ENCODE measurements around the gene FEZ2.
A peak's percentile ranks its signal among the peaks of the same experiment; 100 is the strongest.

Gene FEZ2

DNA sequence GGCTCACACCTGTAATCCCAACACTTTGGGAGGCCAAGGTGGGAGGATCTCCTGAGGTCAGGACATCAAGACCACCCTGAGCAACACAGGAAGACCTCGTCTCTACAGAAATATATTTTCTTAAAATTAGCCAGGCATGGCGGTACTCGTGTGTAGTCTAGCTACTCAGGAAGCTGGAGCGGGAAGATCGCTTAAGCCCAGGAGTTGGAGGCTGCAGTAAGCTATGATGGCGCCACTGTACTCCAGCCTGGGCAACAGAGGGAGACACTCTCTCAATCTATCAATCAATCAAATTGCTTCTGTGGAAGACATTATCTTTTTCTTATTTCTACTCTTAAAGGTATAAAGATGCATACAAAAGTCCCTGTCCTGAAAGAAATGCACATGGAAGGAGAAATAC lies 11.3 kb downstream of the FEZ2 start:
- DNase-seq = no peak

DNA sequence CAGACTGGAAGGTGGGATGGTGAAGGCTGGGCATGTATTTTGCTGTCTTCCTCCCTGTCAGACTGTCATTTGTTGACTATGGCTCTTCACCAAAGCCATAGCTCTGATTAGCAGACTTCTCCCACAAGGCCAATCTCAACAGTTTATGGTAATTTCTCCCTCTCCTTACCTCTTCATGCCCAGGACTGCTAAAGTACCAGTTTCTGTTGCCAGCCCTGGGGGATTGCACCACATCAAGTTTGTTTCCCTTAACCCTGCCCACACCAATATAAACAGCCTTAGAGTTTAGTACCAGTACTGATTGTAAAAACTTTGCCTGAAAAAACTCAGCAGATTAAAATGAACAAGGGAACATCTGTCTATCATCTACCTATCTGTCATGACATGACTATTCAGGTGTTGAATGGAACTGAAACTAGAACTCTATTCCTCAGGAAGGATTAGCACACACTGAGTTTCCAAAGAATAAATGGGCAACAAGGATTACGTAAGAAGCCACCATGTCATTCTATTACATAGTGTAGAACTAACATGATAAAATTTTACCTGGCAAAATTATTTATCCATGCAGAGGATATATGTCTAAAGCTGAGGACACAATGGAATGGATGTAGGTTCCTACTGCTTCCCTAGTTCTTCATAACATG lies 13.7 kb downstream of the FEZ2 start:
- DNase-seq = peak in 1 of 2 donors; percentile 10

DNA sequence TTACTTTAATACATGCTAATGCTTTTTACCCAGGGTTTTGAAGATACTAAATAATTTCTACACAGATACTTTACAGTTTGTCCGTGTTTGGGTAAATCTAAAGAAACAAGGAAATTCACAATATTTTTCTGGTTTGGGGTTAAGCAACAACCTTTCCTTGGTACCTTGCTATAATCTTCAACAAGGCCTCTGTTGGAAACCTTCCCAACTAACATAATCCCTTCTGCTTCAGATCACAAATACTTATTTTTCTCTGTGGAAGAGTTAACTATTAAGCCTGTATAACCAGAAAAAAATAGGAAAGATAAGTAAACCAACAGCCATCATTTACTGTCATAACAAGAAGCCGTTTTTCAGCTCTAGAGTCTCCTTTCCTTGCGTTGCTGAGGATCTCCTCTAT lies 15.0 kb downstream of the FEZ2 start:
- DNase-seq = no peak

DNA sequence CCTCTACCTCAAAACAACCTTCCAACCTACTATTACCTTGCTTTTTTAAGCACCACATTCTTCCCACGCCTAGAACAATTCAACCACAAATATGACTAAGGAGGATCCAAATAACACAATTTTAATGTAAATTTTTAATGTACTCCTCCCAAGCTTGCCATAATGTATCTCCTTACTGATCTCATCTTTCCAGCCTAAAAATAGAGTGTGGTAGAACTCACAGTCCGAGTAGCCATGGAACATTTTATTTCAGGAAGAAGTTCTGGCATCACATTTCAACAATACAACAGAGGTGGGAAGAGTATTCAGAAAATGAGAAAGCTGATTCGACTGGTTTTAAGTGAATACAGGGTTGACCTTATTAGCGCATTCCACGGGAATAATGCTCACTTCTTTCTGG lies 15.4 kb downstream of the FEZ2 start:
- no peak for DNase-seq

DNA sequence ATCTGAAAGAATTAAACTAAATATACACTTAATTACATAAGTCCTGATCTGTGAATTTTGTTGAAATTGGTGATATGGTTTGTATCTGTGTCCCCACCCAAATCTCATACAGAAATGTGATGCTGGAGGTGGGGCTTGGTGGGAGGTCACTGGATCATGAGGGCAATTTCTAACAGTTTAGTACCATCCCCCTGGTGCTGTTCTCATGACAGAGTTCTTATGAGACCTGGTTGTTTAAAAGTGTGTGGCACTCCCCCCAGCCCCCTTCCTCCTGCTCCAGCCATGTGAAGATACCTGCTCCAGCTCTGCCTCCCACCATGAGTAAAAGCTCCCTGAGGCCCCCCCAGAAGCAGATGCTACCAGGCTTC lies 18.7 kb downstream of the FEZ2 start:
- DNase-seq = no peak

DNA sequence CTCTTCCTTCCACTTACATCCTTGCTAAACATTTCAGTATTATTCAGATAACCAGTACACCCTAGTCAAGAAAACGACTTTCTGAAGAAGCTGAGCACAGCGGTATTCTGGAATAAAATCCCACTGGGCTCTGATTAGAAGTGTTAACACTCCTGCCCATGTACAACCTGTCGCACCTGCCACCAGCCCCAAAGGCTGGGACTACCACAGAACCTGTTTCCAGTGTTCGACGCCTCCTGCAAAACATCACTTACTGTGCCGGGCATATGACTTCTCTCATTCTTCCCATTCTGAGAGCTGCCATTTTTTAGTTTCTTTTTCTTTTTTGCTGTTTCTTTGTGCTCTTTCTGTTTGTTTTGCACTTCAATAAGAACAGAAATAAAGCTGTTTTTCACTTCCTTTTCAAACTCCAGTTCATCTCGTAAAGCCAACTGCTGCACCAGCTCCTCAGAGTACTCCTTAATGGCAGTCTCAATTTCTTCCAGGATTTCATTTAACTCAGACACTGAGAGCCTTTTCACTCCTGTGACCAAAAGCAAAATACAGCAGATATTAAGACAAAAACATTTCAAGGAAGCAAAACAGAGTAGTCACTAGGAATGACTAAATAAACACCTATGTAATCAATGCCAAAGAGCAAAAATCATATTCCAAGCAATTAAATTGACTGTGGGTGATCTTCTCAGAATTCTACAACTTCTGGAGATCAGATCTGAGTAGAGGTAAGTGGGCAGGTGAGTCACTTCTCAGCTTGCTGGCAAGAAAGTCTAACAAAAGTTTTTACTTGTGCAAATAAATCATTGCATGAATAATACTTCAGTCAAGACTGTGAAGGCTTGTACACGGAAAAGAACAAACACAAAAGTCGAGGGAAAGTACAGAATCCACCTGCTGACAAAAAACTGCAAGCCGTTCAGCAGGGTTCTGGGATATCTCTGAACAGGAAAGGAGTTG lies 19.3 kb downstream of the FEZ2 start:
- no peak for DNase-seq

DNA sequence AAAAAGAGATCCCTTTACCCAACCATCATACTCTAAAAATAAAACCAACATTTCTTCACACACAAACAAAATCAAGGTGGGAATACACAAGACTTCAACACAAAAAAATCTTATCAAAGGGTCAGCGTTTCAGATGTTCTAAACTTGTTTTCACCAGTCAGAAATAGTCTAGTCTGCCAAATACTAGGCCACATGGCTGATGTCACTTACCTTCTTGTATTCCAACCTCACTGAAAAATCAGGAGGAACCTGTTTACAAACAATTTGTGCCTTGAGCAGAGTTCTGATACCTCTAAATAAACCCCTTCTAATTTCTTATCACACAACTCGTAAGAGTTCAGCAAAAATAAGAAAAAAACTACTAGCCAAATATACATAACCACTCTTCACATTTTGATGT lies 20.1 kb downstream of the FEZ2 start:
- DNase-seq = no peak

DNA sequence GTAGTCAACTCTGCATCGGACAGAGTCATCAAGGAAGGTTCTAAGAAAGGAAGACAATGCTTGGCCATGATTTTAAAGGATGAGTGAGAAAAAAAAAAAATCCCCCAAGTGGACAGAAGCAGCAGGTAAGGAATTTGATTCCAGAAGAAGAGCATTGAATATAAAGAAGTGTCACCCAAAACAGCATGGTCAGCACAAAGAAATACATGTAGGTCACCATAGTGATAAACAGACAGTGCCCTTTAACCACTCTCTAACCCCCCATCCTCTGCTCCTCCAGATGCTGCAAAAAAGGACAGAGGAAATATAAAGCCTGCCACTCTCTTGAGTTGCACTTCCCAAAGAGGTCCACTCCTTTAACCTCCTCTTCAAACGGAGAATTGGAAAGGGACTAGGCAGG lies 23.4 kb downstream of the FEZ2 start:
- DNase-seq = no peak

DNA sequence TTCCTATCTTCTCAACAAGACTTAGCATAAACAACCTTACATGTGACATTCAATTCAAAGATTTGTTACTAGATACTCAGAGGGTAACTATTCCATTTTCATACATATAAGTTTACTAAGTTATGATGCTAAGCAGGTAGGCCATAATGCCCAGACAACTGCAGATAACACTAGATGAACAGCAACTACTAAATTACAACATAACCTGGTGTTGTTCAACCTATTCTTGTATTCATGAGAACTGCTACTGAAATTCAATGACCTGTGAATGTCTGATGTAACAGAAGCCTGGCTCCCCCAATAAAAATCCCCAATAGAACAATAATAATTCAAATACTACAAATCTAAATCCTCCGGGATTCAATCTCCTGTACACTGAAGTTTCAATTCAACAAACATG lies 24.8 kb downstream of the FEZ2 start:
- no peak for DNase-seq

DNA sequence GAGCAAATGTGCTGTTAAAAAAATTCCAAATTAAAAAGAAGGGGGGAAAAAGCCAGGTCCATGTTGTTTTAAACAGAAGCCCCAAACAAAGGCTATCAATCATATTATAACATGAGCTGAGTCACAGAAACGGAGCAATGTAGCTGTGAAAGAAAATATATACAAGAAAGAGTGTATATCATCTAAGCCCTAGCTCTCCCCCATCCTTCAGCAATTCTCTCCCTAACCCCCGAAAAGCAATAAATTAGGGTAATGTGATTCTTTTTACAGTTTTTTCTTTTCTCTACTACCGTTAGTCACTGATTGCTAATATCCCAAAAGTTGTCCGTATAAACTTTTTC lies 25.3 kb downstream of the FEZ2 start:
- no peak for DNase-seq

DNA sequence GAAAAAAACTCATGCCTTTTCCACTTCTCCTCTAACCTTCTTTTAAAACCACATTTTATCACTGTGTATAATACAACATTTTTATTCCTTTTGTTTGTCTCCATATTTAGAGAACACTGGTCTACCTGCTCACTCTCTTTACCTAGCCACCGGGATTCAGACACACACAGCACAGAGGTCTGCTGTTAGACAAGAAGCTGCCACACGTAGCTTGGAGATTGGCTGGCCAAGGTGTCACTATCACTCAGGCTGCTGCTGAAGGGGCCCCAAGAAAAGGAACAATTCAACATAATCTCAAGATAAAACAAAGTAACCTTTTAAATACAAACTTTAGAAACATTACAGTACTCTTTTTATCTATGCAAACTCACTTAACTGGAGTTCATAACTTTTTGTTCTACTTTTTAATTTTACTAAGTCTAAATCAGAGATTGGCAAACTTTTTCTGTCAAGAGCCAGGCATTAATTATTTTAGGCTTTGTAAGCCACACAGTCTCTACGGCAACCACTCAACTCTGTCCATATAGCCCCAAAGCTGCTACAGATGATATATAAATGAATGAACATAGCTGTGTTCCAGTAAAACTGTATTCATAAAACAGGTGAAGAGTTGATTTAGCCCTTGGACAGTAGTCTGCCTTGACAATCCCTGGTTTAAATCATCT lies 25.8 kb downstream of the FEZ2 start:
- no peak for DNase-seq

DNA sequence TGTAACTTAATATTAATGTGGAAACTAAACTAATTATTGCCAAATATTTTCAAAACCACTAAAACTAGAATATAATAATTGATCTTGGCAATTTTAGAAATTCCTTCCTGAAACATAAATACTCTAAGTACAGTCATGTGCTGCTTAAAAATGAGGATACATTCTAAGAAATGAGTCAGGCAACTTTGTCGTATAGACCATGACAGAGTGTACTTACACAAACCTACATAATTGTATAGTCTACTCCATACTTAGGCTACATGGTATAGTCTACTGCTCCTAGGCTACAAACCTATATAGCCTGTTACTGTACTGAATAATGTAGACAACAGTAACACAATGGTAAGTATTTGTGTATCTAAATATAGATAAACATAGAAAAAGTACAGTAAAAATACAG lies 27.6 kb downstream of the FEZ2 start:
- DNase-seq = peak in 1 of 2 donors; percentile 17

DNA sequence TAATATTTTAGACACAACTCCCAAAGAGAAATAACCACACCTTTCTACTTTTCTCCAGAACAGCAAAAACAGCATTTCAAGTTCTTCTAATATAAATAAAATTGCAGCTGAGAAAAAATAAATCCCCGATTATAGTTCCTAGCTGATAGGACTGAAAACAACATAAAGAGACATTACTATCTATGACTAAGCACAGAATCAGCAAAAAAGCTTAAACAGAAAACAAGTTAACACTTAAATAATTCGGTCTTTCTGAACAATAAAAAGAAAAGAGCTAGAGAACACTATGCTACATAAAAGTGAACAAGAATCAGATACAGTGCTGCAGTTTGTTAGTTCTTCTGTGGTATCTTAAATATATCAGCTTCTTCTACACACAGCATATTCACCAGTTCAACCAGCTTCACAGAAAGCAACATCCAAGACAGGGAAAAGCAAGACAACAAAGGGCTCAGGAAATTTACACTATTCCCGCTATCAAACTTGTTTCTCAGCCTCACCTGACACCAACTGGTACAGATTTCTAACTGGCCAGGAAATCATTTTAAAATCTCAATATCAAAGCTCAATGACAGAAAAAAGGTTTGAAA lies 28.6 kb downstream of the FEZ2 start:
- no peak for DNase-seq

DNA sequence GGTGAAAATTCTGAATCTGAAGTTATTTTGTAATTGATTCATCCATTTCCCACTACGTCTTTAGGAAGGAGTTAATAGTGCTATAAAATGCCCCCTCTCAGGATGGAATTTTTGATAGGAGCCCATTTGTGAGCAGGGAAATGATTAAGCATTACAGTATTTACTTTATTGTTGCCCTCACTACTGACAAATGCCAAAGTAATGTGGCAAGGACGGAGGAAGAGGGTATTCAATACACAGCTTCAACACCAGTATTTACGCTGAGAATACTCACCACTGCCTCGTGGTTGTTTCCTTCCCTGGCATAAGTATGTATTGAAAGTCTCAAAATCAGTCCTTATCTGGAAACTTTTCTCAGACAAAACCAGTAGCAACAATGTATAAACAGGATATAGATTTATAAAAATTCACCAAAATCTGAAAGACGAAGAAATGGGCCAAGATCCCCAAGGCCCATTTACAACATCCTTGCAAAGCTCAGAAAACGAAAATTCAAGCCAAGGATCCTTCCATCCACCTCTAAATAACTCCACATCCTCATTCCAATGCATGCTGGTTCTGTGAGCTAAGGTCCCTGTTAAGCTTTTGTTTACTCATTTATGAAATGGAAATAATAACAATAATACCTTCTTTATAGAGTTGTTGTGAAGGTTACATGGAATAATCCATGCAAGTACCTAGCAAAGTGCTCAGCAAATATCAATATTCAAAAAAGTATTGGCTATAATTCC lies 29.3 kb downstream of the FEZ2 start:
- no peak for DNase-seq

DNA sequence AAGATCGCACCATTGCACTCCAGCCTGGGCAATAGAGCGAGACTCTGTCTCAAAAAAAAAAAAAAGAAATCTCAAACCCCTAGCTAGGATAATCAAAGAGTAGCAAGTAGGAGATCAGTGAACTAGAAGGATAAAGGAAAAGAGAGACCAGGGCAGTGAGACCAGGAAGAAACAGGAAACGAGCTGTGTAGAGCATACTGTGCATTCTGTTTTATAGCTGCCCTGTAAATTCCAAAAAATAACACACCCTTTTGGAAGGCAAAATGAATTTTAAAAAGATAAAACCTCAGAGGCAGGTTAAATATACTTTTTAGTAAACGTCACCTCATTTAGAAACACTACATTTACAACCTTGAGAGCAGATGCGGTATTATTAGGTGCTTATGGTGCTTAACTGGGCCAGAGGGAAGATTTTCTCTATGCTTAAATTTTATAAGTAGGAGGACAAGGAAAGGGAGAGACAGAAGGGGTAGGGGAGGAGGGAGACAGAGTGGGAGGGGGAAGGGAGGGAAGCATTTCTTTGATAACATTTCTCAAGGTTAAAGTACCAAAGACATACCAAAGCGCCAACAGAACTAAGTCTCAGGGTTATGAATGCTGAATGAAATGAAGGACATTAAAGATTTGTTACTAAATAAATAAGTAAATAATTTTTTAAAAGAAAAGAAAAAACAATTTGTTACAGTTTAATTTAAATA lies 30.1 kb downstream of the FEZ2 start:
- no peak for DNase-seq

DNA sequence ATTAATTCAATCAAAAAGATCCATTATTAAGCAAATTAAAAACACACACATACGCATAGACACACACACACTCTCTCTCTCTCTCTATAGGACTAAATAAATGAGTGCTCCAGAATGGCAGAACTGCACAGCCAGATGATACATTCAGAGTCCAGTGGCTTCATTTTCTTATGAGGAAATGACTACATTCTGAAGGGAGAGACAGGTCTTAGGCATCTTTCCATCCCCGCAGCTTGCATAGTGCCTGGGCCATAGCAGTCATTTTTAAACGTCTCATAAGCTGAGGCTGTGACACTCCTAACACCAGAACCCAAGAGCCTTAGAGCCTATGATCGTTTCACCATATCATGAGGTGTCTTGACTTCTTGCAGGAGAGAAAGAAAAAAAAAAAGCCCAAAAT lies 31.1 kb downstream of the FEZ2 start:
- DNase-seq = no peak

DNA sequence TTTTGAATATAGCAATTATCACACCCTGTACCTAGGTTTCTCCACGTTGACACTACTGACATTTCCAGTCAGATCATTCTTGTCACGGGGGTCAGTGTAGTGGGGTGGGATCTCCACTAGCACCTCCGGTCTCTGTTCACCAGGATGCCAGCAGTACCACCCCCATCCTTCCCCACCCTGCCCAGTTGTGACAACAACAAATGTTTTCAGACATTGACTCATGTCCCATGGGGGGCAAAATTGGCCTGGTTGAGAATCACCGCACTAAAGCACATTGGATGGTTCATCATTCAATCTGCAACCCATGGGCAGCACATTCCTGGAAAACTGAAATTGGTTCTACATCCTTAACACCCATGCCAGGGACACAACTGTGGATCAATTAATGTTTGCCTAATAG lies 32.3 kb downstream of the FEZ2 start:
- DNase-seq = no peak

DNA sequence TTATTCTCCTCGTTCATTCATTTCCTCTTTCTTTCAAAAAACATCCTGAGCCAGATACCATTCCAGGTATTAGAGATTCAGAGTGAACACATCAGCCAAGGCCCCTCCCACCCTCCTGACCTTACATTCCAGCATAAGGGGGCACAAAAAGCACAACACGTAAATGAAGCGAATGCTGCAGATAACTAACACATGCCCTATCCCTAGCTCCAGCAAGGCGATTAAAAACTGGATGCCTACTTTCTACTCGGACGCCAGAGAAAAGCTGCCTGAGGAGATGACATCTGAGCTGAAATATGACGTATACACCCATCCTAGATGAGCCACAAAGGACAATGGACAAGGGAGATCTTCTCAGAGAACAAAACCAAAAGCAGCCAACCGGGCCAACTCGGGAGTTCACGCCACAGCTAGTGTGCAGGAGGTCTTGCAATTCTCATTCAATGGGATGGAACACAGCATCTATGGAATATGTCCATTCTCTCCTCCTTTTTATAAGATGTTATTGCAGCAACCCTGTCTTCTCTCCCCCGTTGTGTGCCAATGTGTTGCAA lies 33.5 kb downstream of the FEZ2 start:
- DNase-seq = no peak

DNA sequence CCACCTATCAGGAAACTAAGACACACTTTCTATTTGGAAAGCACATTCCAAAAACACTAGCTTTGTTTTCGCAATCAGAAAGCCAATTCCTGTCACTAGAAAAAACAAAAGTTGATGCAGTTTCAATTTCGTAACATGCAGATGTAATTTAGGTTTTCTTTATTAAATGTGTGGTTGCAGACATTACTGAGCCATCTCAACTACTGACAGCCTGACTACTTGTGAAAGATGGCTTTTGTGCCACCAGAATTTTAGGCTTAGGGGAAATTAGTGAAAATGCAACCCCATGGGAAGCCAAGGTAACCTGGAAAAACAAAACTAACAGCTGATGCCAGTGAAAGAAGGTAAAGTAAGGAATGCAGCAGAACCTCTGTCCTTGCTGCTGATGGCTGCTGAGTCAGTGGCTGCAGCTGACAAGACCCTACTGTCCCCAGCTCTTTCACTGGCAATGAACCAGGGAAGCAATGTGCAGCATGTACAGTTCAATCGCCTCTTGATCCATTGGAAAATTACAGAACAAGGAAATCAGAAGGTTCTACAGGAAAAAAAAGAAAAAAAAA lies 34.9 kb downstream of the FEZ2 start:
- DNase-seq = peak; percentile 56 to 59

DNA sequence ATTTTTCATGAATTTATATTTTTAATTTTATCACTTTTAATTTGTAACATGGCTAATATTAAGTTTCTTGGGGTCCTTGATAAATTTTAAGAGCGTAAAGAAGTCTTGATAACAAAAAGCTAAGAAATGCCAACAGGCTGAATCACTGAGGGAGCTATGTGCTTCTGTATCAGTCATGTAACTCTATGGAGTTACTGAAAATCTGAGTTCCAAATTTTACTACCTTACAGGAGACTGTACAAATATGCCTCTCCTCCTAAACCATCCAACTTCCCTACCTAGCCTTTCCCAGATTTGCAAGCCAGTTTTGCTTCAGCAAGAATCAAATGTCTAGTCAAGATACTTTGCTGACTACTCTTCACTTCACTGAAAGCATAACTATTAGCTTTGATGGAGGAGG lies 35.7 kb downstream of the FEZ2 start:
- no peak for DNase-seq

DNA sequence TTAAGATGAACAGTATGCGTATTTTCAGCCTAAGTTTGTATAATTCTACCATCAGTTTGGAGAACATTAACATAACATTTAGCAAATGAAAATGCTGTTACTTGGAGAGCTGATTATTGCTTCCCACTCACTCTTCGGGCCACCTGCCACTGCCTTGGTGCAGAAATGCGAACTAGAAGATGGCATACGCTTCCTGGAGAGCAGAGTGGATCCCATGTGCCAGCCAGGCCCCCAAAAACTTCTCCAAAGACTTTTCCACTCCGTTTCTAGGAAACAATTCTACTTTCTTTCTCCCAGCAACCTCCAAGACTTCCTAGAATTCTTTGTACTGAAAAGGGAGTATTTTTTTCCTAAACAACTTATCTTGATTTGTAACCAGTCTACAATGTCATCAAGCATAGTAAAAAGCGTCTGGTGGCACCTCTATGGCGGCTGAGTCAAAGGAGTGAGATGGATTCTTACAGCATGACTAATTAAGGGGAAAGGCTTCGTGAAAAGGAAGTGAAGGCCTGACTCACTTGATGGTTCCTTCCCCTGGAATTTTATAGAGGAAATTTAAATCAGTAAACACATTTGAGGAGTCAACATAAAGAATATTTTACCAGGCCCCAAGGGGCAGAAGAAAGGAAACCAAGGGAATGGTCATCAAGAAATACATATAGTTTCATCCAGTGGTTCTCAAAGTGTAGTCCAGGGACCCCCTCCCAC lies 36.6 kb downstream of the FEZ2 start:
- DNase-seq = peak; percentile 76 to 86

All from inflammatory macrophage treated with lipopolysaccharide for 1 hour (primary cell).